ENCODE results near the gene MARK2.
A peak's percentile ranks its signal among the peaks of the same experiment; 100 is the strongest.
"Not testable (repeated sequence)": the region's sequence is repeated elsewhere in the genome, so short reads cannot be mapped to it uniquely, and the experiment has no call there.

Gene MARK2

DNA sequence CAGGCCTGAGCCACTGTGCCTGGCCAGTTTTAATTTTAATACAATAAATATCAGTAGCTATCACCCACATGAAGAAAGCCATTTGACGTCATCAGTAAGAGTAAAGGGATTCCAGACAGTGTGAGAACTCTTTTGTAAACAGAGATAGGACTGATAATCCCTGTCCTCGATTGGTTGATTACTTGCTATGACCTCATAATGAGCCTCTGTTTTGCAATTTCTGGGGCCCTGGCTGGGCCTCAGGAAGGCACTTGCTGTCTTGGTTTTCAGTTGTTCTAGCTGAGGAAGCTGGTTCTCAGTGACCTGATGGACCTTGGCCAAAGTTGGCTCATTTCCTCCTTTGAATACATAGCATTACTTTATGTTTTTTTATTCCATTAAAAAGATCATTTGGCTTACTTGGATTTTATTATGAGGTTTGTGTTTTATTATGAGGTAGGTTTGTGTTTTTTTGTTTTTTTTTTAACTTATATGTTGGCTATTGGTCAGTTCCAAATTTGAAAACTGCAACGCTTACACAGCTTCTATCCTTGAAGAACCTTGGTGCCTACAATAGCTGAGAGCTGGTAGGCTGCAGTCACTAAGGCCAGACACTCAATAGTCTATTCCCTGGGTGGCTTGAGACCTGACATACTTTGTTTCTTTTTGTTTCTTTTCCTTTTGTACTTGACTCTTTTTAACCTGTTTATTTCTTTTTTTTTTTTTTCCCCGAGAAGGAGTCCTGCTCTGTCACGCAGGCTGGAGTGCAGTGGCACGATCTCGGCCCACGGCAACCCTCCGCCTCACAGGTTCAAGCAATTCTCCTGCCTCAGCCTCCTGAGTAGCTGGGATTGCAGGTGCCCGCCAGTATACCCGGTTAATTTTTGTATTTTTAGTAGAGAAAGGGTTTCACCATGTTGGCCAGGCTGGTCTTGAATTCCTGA lies 20.0 kb downstream of the MARK2 start:
- no peak for DNase-seq

DNA sequence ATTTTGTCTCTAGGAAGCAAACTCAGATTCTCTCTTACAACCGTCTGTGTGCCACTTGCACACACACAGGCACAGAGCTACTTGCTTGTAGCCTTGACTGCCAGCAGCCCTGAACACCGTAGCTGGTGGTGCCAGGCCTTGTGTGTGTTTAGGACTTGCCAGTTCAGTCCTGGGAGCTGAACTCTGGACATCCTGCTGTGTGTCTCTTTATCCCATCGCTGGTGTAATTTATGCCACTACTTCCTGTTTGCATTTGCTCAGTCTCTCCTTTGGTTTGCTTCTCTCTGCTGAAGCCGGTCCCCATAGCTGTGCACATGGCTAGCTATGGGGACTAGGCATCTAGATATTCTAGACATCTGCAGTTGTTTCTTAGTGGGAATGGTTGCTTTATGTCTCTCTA lies 24.0 kb downstream of the MARK2 start:
- no peak for DNase-seq

DNA sequence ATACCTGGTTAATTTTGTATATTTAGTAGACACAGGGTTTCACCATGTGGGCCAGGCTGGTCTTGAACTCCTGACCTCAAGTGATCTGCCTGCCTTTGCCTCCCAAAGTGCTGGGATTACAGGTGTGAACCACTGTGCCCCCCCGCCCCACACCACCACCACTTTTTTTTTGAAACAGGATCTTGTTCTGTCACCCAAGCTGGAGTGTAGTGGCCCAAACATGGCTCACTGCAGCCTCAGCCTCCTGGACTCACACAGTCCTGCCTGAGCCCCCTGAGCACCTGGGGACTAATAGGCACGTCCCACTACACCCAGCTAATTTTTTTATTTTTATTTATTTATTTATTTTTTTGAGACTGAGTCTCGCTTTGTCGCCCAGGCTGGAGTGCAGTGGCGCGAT lies 24.7 kb downstream of the MARK2 start:
- DNase-seq = not testable (repeated sequence)

DNA sequence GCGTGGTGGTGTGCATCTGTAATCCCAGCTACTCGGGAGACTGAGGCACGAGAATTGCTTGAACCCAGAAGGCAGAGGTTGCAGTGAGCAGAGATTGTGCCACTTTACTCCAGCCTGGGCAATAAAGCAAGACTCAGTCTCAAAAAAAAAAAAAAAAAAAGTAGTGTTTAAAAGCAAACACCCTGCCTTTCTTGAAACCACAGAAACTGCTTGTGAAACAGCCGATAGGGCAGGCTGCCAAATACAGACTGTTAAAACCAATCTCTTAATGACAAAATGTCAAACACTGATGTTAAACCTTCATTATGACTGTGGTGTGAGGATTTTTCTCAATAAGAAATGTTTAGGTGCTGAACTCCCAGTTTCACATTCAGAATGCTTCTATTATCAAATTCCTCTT lies 27.3 kb downstream of the MARK2 start:
- peak; percentile 60 for DNase-seq

DNA sequence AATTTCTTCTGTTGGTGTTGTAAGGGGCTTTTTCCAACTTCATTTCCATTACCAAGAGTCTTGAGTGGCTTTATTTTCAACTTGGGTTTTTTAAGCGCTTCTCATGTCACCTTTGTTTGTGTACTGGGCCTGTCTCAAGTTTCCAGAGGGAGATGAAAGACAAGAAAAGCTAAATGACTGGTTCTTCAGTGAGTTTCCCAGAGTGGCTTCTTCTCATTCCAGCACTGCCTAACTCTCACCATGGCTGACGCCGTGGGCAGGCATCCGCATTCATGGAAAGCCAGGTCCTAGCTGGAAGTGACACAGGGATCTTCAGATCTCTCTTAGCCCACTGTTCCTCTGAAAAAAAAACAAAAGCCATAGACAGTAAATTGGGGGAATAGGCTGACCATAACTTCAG lies 28.6 kb downstream of the MARK2 start:
- no peak for DNase-seq

DNA sequence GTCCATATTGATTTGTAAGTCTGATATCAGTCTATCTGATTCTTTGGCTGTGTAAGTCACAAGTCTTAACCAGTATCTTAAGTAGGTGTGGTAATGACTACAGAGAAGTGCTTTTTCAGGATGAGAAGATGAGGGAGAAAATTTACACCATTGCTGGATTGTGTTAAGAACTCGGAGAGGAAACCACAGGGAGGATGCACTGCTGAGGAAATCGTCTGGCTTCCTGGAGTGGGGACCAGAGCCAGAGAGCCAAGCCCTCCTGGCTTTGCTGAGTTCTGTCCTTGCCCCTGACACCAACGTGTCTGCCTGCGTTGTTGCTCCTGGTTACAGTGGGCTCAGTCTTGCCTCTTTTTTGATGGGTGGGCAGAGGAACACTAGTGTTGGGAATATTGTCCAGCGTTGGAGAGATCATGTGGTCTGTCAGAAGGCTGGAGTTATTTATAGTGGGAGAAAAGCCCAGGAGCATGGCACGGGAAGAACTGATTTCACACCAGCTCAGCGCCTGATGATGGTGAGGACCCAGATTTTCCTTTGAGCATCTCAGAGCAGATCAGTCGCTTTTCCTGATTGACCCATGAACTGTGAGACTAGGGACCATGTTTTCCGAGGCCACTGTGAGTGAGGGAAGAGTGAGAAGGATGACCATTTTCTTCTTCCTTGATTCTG lies 29.6 kb downstream of the MARK2 start:
- no peak for DNase-seq

DNA sequence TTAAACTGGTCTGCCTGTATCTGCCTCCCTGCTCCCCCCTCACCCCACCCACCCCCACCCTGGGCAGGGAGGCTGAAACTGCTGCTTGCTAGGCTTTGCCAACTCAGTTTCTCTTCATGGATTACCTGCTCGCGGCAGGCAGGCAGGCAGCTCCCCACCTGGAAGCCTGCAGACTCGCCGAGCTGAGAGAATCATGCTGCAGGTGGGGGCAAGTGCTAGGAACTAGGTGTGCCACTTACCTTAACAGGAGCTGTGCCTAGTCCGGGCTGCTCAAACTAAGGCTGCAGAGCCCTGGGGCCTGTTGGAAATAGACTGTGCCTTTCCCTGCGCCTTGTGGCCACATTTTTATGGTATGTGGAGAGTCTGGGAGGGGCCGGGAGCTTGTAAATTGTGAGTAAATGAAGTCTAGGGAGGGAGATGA lies 30.3 kb downstream of the MARK2 start:
- DNase-seq = no peak

DNA sequence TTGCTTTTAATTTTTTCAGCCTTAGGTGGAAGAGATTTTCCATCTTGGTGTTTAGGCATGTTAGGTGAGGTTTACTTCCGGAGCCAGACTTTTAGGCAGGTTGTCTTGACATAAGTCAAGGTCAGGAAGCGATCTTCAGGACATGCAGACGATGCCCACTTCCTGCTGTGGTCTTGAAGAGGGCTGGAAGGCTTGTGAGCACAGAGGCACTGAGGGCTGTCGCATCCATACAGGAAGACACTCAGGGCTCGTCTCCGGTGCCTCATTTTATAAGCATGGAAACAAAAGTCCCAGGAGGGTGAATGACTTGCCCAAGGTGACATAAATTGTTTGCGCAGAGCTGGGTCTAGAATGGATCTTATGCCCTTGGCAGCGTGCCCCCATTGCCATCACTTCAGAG lies 30.8 kb downstream of the MARK2 start:
- peak; percentile 54 for DNase-seq

DNA sequence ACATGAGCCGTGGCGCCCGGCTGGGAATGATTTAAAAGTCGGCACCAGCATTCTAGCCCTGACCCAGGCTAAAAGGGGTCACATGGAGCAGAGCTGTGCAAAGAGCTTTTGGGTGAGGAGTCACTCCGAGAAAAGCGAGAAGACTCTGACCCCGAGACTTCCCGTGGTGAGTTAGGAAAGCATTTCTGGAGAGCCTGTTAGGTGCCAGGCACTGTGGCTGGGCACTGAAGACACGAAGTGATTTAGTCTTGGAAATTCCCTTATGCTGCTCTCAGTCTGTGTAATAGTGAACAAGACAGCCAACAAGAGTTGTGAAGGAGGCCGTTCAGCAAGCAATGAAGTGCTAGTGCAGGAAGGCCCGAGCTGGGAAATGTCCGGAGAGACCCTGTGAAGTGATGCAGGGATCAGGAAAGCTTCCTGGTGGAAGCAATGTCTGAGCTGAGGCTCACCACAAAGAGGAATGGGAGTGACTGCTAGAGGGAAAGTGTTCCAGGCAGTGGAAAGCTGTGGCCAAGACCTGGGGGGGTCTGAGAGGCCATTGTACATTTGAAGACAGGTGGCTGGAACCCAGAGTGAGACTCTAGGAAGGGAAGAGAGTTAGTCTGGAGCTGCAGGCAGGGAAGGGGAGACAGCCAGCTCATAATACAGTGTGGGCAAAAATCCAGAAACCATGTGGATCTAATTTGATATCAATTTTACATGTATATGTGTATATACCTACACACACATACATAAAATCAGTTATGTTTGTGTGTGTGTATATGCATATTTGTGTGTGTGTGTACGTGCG lies 31.6 kb downstream of the MARK2 start:
- no peak for DNase-seq

DNA sequence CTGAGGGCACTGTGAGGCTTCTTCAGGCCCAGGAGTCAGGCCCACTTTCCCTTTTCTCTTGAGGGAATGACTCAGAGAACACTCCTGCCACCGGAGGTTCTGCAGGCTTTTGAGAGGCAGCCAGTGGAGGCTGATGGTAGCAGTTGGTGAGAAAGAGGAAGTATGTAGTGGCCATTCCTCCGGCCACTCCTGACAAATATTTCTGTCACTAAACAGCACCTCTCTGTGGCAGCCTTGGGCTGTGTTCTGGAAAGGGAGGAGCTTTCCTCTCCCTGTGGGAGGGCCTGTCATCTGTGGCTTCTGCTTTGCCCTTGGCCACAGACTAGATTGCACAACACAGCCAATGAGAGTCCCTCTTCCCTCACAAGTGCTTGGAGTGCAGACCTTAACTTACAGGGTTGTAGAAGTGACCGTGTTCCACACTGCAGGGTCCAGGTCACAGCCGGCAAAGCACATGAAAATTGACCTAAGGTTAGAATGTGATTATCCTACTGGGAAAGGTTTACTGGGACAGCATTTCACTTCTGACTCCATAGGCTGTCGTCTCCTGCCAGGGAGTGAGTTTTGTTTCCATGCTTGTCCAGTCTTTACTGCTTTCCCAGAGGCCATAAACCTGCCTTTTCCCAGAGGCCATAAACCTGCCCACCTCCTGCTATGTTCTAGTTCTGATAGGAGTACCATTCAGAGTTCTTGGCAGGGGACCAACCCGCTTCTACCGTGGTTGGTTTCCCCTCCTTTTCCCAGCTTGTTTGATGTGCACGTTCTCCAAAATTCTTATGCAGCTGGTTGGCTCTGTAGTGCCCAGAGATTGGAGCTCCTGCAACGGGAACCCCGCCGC lies 33.3 kb downstream of the MARK2 start:
- DNase-seq = peak; percentile 22

DNA sequence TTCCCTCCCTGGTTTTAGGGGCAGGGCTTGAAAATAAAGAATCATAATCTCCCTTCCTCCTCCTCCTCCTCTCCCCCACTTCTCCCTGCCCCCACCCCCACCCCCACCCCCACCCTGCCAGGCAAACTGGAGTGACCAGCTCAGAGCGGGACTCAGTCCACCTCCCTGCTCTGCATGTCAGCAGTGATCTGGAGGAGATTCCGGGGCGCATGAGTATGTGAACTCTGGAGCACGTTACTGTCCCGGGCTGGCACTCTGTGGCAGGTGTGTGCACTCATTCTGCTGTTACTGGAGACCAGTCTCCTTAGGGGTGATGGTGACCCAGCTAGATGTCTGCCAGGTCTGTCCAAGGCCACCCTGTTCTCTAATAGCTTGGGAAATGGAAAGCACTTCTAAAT lies 33.9 kb downstream of the MARK2 start:
- DNase-seq = no peak

DNA sequence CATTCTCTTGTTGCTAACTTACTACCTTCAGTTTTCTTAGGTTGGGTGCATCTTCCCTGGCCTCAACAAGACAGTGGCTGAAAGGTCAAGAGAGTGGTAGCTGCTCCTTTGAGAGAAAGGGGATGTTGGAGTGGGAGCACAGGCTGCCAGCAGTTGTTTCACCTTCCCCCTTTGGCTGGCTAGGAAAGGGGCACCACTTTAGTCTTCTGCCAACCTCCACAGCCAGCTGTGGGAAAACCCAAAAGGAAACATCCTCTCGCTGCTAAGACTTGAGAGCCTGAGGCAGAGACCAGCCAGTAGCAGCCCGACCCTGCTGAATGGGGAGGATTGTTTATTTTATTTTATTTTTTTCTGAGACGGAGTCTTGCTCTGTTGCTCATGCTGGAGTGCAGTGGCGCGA lies 34.4 kb downstream of the MARK2 start:
- no peak for DNase-seq

DNA sequence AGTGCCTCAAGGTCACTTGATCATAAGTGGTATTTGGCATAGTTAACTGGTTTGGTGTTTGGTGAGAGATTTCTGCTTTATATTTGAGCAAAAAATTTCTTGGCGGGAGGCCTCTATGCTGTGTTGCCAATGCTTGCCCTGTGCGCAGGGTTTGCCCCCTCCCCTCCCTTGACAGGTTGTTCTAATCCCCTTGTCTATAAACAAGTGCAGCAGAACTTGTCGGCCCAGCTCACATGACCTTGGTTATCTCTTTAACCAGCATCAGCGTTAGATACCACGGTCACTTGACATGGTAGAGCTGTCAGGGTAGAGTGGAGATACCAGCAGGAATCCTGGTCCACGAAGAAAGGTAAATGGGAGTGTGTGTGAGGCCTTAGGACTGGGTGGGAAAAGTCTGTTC lies 35.6 kb downstream of the MARK2 start:
- no peak for DNase-seq

DNA sequence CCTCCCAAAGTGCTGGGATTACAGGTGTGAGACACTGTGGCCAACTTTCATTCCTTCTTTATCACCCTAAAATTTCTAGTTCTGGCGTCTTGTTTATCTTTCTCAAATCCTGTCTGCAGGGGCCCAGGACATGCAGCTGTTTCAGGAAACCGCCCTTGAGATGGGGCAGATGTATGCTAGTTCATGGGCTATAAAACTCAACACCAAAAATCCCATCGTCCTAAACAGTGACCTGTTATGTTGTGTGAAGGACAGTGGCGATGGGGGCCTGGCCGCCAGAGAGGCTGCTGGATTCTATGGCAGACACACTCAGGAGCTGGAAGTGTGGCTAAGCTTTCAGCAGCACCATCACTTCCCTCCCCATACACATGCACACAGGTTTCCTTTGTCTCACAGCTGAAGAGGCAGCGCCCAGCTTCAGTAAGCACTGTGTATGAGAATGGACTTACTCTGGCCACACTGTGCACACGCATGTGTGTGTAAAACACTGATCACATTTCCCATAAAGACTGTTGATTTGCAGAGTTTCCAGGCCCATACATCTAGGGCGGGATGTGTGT lies 36.7 kb downstream of the MARK2 start:
- DNase-seq = no peak

DNA sequence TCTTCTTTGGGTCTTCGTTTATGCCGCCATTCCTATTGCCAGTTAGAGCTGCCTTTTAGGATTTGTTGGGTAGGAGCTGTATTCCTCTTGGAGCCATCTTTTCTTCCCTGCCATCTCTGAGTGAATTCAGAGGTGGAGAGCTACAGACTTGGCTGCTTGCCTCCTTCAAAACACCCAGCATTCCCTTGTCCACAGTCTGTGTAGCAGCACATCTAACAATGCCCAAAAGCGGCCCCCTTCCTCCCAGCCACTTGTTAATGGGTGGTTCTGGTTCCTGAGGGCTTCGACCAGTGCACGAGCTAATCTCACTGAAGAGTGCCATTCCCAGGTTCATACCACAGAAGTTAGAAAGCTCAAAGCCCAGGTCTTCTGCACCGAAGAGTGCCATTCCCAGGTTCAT lies 37.7 kb downstream of the MARK2 start:
- no peak for DNase-seq

DNA sequence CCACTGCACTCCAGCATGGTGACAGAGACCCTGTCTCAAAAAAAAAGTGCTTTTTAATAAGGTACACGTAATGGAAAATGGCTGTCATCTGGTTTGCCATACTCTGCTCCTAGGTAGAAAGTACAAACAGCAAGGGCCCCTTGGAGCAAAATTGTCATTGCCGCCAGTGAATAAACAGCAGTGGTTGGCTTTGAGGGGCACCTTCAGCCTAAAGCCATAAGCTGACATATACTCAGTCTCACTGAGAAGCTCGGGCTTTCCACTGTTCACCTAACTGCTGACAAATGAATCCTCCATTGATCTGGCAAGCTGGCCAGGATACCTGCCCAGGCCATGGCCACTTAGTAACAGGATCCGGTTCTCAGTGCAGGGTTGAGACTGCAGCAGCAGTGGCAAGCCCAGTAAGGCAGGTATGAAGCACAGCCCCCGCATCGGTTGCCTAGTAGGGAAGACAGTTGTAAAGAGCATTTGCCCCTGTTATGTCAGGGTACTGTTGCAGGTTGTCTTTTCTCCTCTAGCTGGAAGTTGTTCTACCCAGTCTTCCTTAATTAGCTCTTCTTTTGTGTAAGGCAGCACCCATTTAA lies 38.8 kb downstream of the MARK2 start:
- DNase-seq = no peak

DNA sequence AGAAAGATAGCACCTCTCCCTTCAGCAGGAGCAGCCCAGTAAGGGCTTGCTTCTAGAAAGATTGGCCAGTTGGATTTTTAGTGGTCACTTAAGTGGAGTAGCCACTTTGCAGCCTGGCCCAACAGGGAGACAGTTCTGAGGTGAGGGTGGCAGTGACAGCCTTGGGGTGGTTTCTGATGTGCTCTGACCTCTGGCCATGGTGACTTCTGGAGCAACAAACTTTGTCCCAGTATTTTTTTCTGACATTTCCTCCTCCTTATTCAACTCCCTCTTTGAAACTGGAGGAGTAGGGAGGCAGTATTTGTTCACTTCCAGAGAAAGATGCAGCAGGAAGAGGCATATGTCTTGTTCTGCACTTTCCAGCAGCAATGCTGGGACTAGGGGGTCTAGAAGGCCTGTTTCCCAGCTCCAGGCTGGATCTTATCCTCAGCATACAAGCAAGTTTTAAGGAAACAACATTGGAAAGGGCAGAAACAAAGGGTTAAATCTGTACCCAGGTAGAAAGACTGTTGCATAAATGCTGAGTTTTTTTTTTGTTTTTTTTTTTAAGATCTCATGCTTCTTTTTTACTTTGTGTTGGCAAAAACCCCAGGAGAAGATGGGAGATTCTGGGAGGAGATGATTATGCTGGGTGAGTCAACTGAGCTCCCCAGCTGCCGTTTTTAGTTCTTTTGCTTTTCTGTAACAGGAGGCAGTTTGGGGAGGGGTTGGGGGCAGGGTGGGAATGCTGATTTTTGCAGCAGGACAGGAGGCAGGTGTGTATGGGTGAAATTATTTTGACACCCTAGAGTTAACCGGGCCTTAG lies 40.9 kb downstream of the MARK2 start:
- DNase-seq = no peak

DNA sequence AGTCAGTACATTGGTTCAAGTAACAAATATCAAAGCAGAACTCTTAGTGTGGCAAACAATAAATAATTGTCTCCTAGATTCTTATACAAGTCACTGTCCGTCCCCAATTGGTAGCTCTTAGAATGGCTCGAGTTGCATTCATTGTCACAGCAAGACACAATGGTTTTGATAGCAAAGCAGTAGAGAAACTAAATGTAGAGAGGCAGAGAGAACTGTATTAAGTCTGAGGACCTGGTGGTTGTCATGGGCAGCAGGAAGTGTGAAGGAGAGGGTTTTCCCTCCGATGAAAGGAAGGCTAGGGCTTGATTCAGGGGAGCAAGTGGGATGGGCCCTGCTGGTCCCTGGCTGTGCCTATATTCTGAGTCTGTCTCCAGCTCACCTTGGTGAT lies 41.5 kb downstream of the MARK2 start:
- no peak for DNase-seq

DNA sequence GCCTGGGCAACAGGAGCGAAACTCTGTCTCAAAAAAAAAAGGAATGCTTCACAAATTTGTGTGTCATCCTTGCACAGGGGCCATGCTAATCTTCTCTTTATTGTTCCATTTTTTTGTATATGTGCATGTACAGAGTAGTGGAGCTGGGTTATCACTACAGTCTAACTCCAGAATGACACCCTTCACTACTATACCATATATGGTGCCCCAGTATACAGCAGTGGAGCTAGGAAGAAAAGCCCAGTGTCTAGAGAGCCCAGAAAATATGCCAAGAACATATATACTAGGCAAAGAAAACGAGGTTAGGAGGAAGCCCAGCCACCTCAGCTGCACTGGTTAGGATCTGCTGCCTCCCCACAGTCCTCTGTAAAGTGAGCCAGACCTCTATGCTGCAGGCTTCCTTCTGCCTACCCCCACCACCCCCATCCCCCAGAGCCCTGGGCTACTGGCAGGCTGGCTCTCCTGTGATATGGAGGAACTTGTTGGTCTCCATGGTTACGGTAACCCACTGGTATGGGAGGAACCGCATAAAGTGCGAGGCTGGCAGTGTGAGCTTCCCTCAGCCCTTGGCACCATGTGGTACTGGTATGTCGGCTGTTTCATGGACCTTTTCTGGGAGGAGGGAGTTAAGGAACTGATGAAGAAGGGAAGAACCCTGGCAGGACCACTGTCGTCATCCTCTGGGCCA lies 43.8 kb downstream of the MARK2 start:
- DNase-seq = no peak

DNA sequence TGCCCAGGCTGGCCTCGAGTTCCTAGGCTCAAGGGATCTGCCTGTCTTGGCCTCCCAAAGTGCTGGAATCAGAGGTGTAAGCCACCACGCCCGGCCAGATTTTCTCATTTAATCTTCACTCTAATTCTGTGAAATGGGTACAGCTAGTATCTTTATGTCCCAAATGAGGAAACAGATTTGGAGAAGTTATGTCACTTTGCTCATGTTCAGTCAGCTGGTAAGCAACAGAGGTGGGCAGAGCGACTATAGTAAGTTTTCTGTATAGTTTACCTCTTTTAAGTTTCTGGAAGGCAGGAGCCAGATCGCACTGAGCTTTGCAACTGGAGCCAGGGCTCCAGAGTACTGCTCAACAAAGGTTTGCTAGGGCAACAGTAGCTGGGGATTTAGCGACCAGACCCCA lies 44.9 kb downstream of the MARK2 start:
- no peak for DNase-seq
